ENCODE measurements around the gene PCSK1N. TPM values are rescaled to one million over a fixed set of nuclear protein-coding genes. Genes with fewer than 3 reads are reported as not detected.

PCSK1N gene
- total and polyA plus RNA-seq, 2 of the 13 experiments (the other 11 are each of a cell fraction or from before 2014, with no cell fraction given), result 4.5 to 14.0 TPM

GRCh38 chrX:48835524-48836329, at the start of gene PCSK1N (continued):
- TF ChIP-seq, protein P1, sequence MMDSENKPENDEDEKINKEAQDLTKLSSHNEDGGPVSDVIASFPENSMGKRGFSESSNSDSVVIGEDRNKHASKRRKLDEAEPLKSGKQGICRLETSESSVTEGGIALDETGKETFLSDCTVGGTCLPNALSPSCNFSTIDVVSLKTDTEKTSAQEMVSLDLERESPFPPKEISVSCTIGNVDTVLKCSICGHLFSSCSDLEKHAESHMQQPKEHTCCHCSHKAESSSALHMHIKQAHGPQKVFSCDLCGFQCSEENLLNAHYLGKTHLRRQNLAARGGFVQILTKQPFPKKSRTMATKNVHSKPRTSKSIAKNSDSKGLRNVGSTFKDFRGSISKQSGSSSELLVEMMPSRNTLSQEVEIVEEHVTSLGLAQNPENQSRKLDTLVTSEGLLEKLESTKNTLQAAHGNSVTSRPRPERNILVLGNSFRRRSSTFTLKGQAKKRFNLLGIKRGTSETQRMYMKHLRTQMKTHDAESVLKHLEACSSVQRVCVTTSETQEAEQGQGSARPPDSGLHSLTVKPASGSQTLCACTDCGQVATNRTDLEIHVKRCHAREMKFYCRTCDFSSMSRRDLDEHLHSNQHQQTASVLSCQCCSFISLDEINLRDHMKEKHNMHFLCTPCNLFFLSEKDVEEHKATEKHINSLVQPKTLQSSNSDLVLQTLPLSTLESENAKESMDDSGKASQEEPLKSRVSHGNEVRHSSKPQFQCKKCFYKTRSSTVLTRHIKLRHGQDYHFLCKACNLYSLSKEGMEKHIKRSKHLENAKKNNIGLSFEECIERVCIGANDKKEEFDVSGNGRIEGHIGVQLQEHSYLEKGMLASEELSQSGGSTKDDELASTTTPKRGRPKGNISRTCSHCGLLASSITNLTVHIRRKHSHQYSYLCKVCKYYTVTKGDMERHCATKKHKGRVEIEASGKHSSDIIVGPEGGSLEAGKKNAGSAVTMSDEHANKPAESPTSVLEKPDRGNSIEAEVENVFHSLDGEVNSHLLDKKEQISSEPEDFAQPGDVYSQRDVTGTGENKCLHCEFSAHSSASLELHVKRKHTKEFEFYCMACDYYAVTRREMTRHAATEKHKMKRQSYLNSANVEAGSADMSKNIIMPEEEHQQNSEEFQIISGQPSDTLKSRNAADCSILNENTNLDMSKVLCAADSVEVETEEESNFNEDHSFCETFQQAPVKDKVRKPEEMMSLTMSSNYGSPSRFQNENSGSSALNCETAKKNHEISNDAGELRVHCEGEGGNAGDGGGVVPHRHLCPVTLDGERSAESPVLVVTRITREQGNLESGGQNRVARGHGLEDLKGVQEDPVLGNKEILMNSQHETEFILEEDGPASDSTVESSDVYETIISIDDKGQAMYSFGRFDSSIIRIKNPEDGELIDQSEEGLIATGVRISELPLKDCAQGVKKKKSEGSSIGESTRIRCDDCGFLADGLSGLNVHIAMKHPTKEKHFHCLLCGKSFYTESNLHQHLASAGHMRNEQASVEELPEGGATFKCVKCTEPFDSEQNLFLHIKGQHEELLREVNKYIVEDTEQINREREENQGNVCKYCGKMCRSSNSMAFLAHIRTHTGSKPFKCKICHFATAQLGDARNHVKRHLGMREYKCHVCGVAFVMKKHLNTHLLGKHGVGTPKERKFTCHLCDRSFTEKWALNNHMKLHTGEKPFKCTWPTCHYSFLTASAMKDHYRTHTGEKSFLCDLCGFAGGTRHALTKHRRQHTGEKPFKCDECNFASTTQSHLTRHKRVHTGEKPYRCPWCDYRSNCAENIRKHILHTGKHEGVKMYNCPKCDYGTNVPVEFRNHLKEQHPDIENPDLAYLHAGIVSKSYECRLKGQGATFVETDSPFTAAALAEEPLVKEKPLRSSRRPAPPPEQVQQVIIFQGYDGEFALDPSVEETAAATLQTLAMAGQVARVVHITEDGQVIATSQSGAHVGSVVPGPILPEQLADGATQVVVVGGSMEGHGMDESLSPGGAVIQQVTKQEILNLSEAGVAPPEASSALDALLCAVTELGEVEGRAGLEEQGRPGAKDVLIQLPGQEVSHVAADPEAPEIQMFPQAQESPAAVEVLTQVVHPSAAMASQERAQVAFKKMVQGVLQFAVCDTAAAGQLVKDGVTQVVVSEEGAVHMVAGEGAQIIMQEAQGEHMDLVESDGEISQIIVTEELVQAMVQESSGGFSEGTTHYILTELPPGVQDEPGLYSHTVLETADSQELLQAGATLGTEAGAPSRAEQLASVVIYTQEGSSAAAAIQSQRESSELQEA (CRISPR knock-in tag; IDR thresholded peaks at IDR 0.05; ENCODE audit: not compliant biosample characterization), result no peak
- no peak for TF ChIP-seq REL (CRISPR knock-in tag; conservative IDR thresholded peaks at IDR 0.05)
- no peak for TF ChIP-seq TEAD2 (CRISPR knock-in tag; IDR thresholded peaks at IDR 0.05)
- peak; percentile 84 for TF ChIP-seq ZEB1 (IDR thresholded peaks at IDR 0.05; ENCODE audit: insufficient replicate concordance, low read depth)
- no peak for TF ChIP-seq ZNF230 (CRISPR knock-in tag; IDR thresholded peaks at IDR 0.05)
- TF ChIP-seq ATRX (CRISPR knock-in tag; IDR thresholded peaks at IDR 0.05; ENCODE audit: borderline replicate concordance), result no peak
- no peak for TF ChIP-seq ZNF768 (CRISPR knock-in tag; IDR thresholded peaks at IDR 0.05)
- no peak for TF ChIP-seq NFATC3 (CRISPR knock-in tag; IDR thresholded peaks at IDR 0.05)
- no peak for TF ChIP-seq GFI1 (CRISPR knock-in tag; IDR thresholded peaks at IDR 0.05; ENCODE audit: borderline replicate concordance)
- TF ChIP-seq ATF6 (CRISPR knock-in tag; conservative IDR thresholded peaks at IDR 0.05), result no peak
- TF ChIP-seq POLR2A (IDR thresholded peaks at IDR 0.05; ENCODE audit: insufficient read depth in 1 of 2, low read depth in 2 of 2, low read length in 2 of 2), result peak in 1 of 2 experiments; percentile 49; a peak in 2 of 4 replicates
- no peak for TF ChIP-seq ATF4 (CRISPR knock-in tag; IDR thresholded peaks at IDR 0.05)
- TF ChIP-seq, protein P2, sequence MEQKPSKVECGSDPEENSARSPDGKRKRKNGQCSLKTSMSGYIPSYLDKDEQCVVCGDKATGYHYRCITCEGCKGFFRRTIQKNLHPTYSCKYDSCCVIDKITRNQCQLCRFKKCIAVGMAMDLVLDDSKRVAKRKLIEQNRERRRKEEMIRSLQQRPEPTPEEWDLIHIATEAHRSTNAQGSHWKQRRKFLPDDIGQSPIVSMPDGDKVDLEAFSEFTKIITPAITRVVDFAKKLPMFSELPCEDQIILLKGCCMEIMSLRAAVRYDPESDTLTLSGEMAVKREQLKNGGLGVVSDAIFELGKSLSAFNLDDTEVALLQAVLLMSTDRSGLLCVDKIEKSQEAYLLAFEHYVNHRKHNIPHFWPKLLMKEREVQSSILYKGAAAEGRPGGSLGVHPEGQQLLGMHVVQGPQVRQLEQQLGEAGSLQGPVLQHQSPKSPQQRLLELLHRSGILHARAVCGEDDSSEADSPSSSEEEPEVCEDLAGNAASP (CRISPR knock-in tag; IDR thresholded peaks at IDR 0.05; ENCODE audit: borderline replicate concordance), result peak; percentile 45; the same call in 1 of the 2 replicates
- TF ChIP-seq ZNF33B (CRISPR knock-in tag; IDR thresholded peaks at IDR 0.05), result no peak
- TF ChIP-seq SMARCE1 (IDR thresholded peaks at IDR 0.05; ENCODE audit: borderline replicate concordance), result no peak
- TF ChIP-seq ZNF891 (CRISPR knock-in tag; IDR thresholded peaks at IDR 0.05), result no peak
- TF ChIP-seq STAT5B (CRISPR knock-in tag; IDR thresholded peaks at IDR 0.05), result no peak
